ENCODE results near the gene CRYBA4. TPM values are rescaled to one million over a fixed set of nuclear protein-coding genes. Genes with fewer than 3 reads are reported as not detected.
"Not testable (repeated sequence)": the region's sequence is repeated elsewhere in the genome, so short reads cannot be mapped to it uniquely, and the experiment has no call there.

CRYBA4 gene
- total RNA-seq, 2 donors from 2014 or later, result not detected

- H3K4me3 Mint-ChIP-seq, result no peak overlapping the region
- peaks cover 6% of the 10 kb centered on the region for H3K27me3 Mint-ChIP-seq
- H3K4me1 Mint-ChIP-seq, result peaks cover 23% of the 10 kb centered on the region
- no peaks in the 10 kb centered on the region for H3K36me3 Mint-ChIP-seq (ENCODE audit: low read depth)
- DNase-seq (no peak), ATAC-seq (no peak)
- no peak overlapping the region for H3K27ac Mint-ChIP-seq
- no peaks in the 10 kb centered on the region for H3K9me3 ChIP-seq (ENCODE audit: control insufficient read depth, low read length, poor library complexity, severe bottlenecking)
Measured at GRCh38 chr22:26608129-26608528, 13.6 kb upstream of the CRYBA4 start.

GRCh38 chr22:26609287-26609686, 12.5 kb upstream of the CRYBA4 start:
- no peak for ATAC-seq

GRCh38 chr22:26610072-26610958, 11.4 kb upstream of the CRYBA4 start:
- peaks cover 17% of the 10 kb centered on the region for H3K4me1 Mint-ChIP-seq
- no peaks in the 10 kb centered on the region for H3K36me3 Mint-ChIP-seq (ENCODE audit: low read depth)
- ATAC-seq (peak; percentile 56), DNase-seq (no peak)
- H3K9me3 ChIP-seq (ENCODE audit: control insufficient read depth, low read length, poor library complexity, severe bottlenecking), result no peaks in the 10 kb centered on the region
- peak overlapping the region; percentile 74 for H3K4me3 Mint-ChIP-seq
- peaks cover 11% of the 10 kb centered on the region for H3K27me3 Mint-ChIP-seq
- H3K27ac Mint-ChIP-seq, result peak overlapping the region; percentile 4

More at GRCh38 chr22:26609287-26609686, 12.5 kb upstream of the CRYBA4 start:
- no peak for DNase-seq
- Mint-ChIP-seq H3K27me3 (peaks cover 10% of the 10 kb centered on the region), H3K4me3 (no peak overlapping the region), H3K36me3 (ENCODE audit: low read depth) (no peaks in the 10 kb centered on the region), H3K27ac (no peak overlapping the region), H3K4me1 (peaks cover 20% of the 10 kb centered on the region)
- no peaks in the 10 kb centered on the region for H3K9me3 ChIP-seq (ENCODE audit: control insufficient read depth, low read length, poor library complexity, severe bottlenecking)

- no peak for ATAC-seq
- Mint-ChIP-seq H3K27ac (no peak overlapping the region), H3K4me1 (peaks cover 17% of the 10 kb centered on the region)
Measured at GRCh38 chr22:26610996-26611395, 10.8 kb upstream of the CRYBA4 start.

GRCh38 chr22:26612652-26613051, 9.1 kb upstream of the CRYBA4 start:
- no peak overlapping the region for H3K27ac Mint-ChIP-seq
- no peak overlapping the region for H3K4me3 Mint-ChIP-seq
- no peak for ATAC-seq
- H3K9me3 ChIP-seq (ENCODE audit: control insufficient read depth, low read length, poor library complexity, severe bottlenecking), result no peaks in the 10 kb centered on the region
- peaks cover 24% of the 10 kb centered on the region for H3K4me1 Mint-ChIP-seq
- peaks cover 11% of the 10 kb centered on the region for H3K27me3 Mint-ChIP-seq
- H3K36me3 Mint-ChIP-seq (ENCODE audit: low read depth), result no peaks in the 10 kb centered on the region
- DNase-seq, result no peak

More at GRCh38 chr22:26610996-26611395, 10.8 kb upstream of the CRYBA4 start:
- no peaks in the 10 kb centered on the region for H3K9me3 ChIP-seq (ENCODE audit: control insufficient read depth, low read length, poor library complexity, severe bottlenecking)
- Mint-ChIP-seq H3K36me3 (ENCODE audit: low read depth) (no peaks in the 10 kb centered on the region), H3K4me3 (peak overlapping the region; percentile 74), H3K27me3 (peaks cover 11% of the 10 kb centered on the region)
- DNase-seq, result no peak

- peaks cover 25% of the 10 kb centered on the region for H3K4me1 Mint-ChIP-seq
- not testable (repeated sequence) for H3K4me3 Mint-ChIP-seq; H3K36me3 Mint-ChIP-seq (ENCODE audit: low read depth); ATAC-seq; H3K27ac Mint-ChIP-seq; H3K9me3 ChIP-seq (ENCODE audit: control insufficient read depth, low read length, poor library complexity, severe bottlenecking); DNase-seq
- H3K27me3 Mint-ChIP-seq, result peaks cover 11% of the 10 kb centered on the region
Measured at GRCh38 chr22:26613753-26614152, 8.0 kb upstream of the CRYBA4 start.

GRCh38 chr22:26614322-26614721, 7.4 kb upstream of the CRYBA4 start:
- Mint-ChIP-seq H3K4me1 (peaks cover 25% of the 10 kb centered on the region), H3K27ac (no peak overlapping the region), H3K4me3 (no peak overlapping the region), H3K36me3 (ENCODE audit: low read depth) (no peaks in the 10 kb centered on the region), H3K27me3 (peaks cover 11% of the 10 kb centered on the region)
- no peak for ATAC-seq
- H3K9me3 ChIP-seq (ENCODE audit: control insufficient read depth, low read length, poor library complexity, severe bottlenecking), result no peaks in the 10 kb centered on the region
- no peak for DNase-seq

- DNase-seq (no peak), ATAC-seq (no peak)
- Mint-ChIP-seq H3K27me3 (peaks cover 11% of the 10 kb centered on the region), H3K27ac (peak overlapping the region; percentile 41), H3K4me1 (peaks cover 21% of the 10 kb centered on the region), H3K4me3 (no peak overlapping the region), H3K36me3 (ENCODE audit: low read depth) (no peaks in the 10 kb centered on the region)
- no peaks in the 10 kb centered on the region for H3K9me3 ChIP-seq (ENCODE audit: control insufficient read depth, low read length, poor library complexity, severe bottlenecking)
Measured at GRCh38 chr22:26615149-26615548, 6.6 kb upstream of the CRYBA4 start.

GRCh38 chr22:26615830-26616435, 5.8 kb upstream of the CRYBA4 start:
- DNase-seq (no peak), ATAC-seq (no peak)
- H3K9me3 ChIP-seq (ENCODE audit: control insufficient read depth, low read length, poor library complexity, severe bottlenecking), result no peaks in the 10 kb centered on the region
- Mint-ChIP-seq H3K4me1 (peaks cover 15% of the 10 kb centered on the region), H3K27ac (peak overlapping the region; percentile 87), H3K4me3 (no peak overlapping the region), H3K27me3 (peaks cover 11% of the 10 kb centered on the region), H3K36me3 (ENCODE audit: low read depth) (no peaks in the 10 kb centered on the region)

- Mint-ChIP-seq H3K4me3 (no peak overlapping the region), H3K27ac (peak overlapping the region; percentile 87), H3K27me3 (peaks cover 11% of the 10 kb centered on the region), H3K36me3 (ENCODE audit: low read depth) (no peaks in the 10 kb centered on the region), H3K4me1 (peaks cover 18% of the 10 kb centered on the region)
- no peak for ATAC-seq
- H3K9me3 ChIP-seq (ENCODE audit: control insufficient read depth, low read length, poor library complexity, severe bottlenecking), result no peaks in the 10 kb centered on the region
- no peak for DNase-seq
Measured at GRCh38 chr22:26616650-26617049, 5.1 kb upstream of the CRYBA4 start.

GRCh38 chr22:26617271-26618199, 4.2 kb upstream of the CRYBA4 start, which contains the start of gene CRYBB1:
Gene CRYBB1, minus strand, starts transcription at chr22:26618027. Its CDS starts 1,708 bp downstream, at chr22:26616319.
- H3K4me1 Mint-ChIP-seq, result peaks cover 17% of the 10 kb centered on the region
- no peak within 1 kb of the TSS for H3K4me3 Mint-ChIP-seq
- peaks cover 2% of the 10 kb centered on the region for H3K36me3 Mint-ChIP-seq (ENCODE audit: low read depth)
- ATAC-seq (no peak), DNase-seq (no peak)
- H3K27me3 Mint-ChIP-seq, result peaks cover 11% of the 10 kb centered on the region
- no peaks in the 10 kb centered on the region for H3K9me3 ChIP-seq (ENCODE audit: control insufficient read depth, low read length, poor library complexity, severe bottlenecking)
- peak within 1 kb of the TSS; percentile 87 for H3K27ac Mint-ChIP-seq

GRCh38 chr22:26618455-26618854, 3.3 kb upstream of the CRYBA4 start:
- no peak for ATAC-seq
- H3K4me1 Mint-ChIP-seq, result peaks cover 13% of the 10 kb centered on the region
- DNase-seq, result no peak
- no peak overlapping the region for H3K27ac Mint-ChIP-seq
- H3K4me3 Mint-ChIP-seq, result no peak overlapping the region
- H3K36me3 Mint-ChIP-seq (ENCODE audit: low read depth), result peaks cover 2% of the 10 kb centered on the region
- peaks cover 9% of the 10 kb centered on the region for H3K27me3 Mint-ChIP-seq
- no peaks in the 10 kb centered on the region for H3K9me3 ChIP-seq (ENCODE audit: control insufficient read depth, low read length, poor library complexity, severe bottlenecking)

GRCh38 chr22:26619510-26619909, 2.3 kb upstream of the CRYBA4 start:
- H3K4me3 Mint-ChIP-seq, result no peak overlapping the region
- H3K27me3 Mint-ChIP-seq, result peaks cover 5% of the 10 kb centered on the region
- no peak for DNase-seq
- no peak for ATAC-seq
- H3K4me1 Mint-ChIP-seq, result peaks cover 13% of the 10 kb centered on the region
- H3K36me3 Mint-ChIP-seq (ENCODE audit: low read depth), result peaks cover 2% of the 10 kb centered on the region
- no peaks in the 10 kb centered on the region for H3K9me3 ChIP-seq (ENCODE audit: control insufficient read depth, low read length, poor library complexity, severe bottlenecking)
- H3K27ac Mint-ChIP-seq, result no peak overlapping the region
